ENCODE measurements around the gene TULP4. TPM values are rescaled to one million over a fixed set of nuclear protein-coding genes. Genes with fewer than 3 reads are reported as not detected.

TULP4 gene
- polyA plus RNA-seq, 2 of the 4 experiments (the other 2 are of a cell fraction), result 5.0 to 10.6 TPM

- H3K9me3 ChIP-seq, result no peaks in the 10 kb centered on the region
- H3K4me1 ChIP-seq, result peaks cover 18% of the 10 kb centered on the region
- FAIRE-seq (no peak), ATAC-seq (0 out of 6 replicates have a peak, but pooled peaks of 1 of the 2 experiments have one; percentile 24), DNase-seq (ENCODE audit: low read depth in 1 of 2, low spot score in 1 of 2) (no peak)
- TF ChIP-seq PHF8 (IDR thresholded peaks at IDR 0.05; ENCODE audit: borderline replicate concordance, low read depth), result no peak
- TF ChIP-seq MYC (IDR thresholded peaks at IDR 0.05; ENCODE audit: borderline replicate concordance, low read length), result no peak
- TF ChIP-seq NFE2L2 (conservative IDR thresholded peaks at IDR 0.05; ENCODE audit: low read length), result no peak
- no peak for TF ChIP-seq REST (IDR thresholded peaks at IDR 0.05)
- H3K27ac ChIP-seq, result peak overlapping the region; percentile 19 to 79; a peak in 4 of 6 replicates
- WGBS (ENCODE audit: missing lambda C conversion rate), result 79% methylated on average over 5 of the region's 5 CpGs
- CTCF ChIA-PET, result interaction anchor here (1.2 to 2.4 kb wide), 2 partner anchors 12 to 267 kb away, joined by 4 to 7 read pairs; no protein-coding TSS in a partner anchor
- POLR2A ChIA-PET, result no interaction called here
- no peak overlapping the region for H3K4me3 ChIP-seq
- peak overlapping the region; percentile 35; the same call in 1 of the 3 replicates for H3K4me2 ChIP-seq
Measured at GRCh38 chr6:158487495-158487894, 175.2 kb downstream of the TULP4 start.

GRCh38 chr6:158488065-158488464 is 175.8 kb downstream of the TULP4 start:
- no peak overlapping the region for H3K4me3 ChIP-seq
- H3K4me1 ChIP-seq, result peaks cover 16% of the 10 kb centered on the region
- FAIRE-seq (no peak), DNase-seq (ENCODE audit: low read depth in 1 of 2, low spot score in 1 of 2) (peak; percentile 18 to 36), ATAC-seq (peak; percentile 84 to 91)
- H3K4me2 ChIP-seq, result peak overlapping the region; percentile 35; the same call in 1 of the 3 replicates
- 28% methylated on average over 4 of the region's 4 CpGs for WGBS (ENCODE audit: missing lambda C conversion rate)
- peak overlapping the region; percentile 27 to 79; a peak in 4 of 6 replicates for H3K27ac ChIP-seq
- ChIA-PET POLR2A (no interaction called here), CTCF (interaction anchor here (1.2 to 2.4 kb wide), 3 partner anchors 12 to 267 kb away, joined by 3 to 7 read pairs (median 4); no protein-coding TSS in a partner anchor)
- no peaks in the 10 kb centered on the region for H3K9me3 ChIP-seq
- TF ChIP-seq JUNB (IDR thresholded peaks at IDR 0.05), result peak; percentile 49; the same call in 1 of the 2 replicates
- TF ChIP-seq FOSB (CRISPR knock-in tag; IDR thresholded peaks at IDR 0.05), result no peak
- no peak for TF ChIP-seq HES2 (IDR thresholded peaks at IDR 0.05)
- no peak for TF ChIP-seq JUN (IDR thresholded peaks at IDR 0.05)
- TF ChIP-seq FOSL2 (IDR thresholded peaks at IDR 0.05), result peak; percentile 45; the same call in 1 of the 2 replicates
- no peak for TF ChIP-seq FOSL2 (CRISPR knock-in tag; IDR thresholded peaks at IDR 0.05)

- H3K4me1 ChIP-seq, result peaks cover 16% of the 10 kb centered on the region
- ChIA-PET POLR2A (no interaction called here), CTCF (interaction anchor here (0.6 to 2.4 kb wide), 2 partner anchors 49 to 269 kb away, joined by 3 to 7 read pairs; no protein-coding TSS in a partner anchor)
- H3K9me3 ChIP-seq, result no peaks in the 10 kb centered on the region
- no peak for FAIRE-seq
- 93% methylated on average over 4 of the region's 4 CpGs for whole genome bisulfite sequencing (ENCODE audit: missing lambda C conversion rate)
- DNase-seq (ENCODE audit: low read depth in 1 of 2, low spot score in 1 of 2), result no peak
- H3K4me2 ChIP-seq, result no peak overlapping the region
- H3K4me3 ChIP-seq, result no peak overlapping the region
- no peak for ATAC-seq
- no peak for TF ChIP-seq BCL3 (IDR thresholded peaks at IDR 0.05)
- no peak for TF ChIP-seq CBX2 (IDR thresholded peaks at IDR 0.05; ENCODE audit: borderline replicate concordance, low read depth)
- TF ChIP-seq HOXB5 (CRISPR knock-in tag; IDR thresholded peaks at IDR 0.05), result no peak
- TF ChIP-seq HES2 (IDR thresholded peaks at IDR 0.05), result no peak
- TF ChIP-seq CBX8 (IDR thresholded peaks at IDR 0.05), result no peak
- no peak for TF ChIP-seq NR3C1 (IDR thresholded peaks at IDR 0.05)
- TF ChIP-seq, protein P1, sequence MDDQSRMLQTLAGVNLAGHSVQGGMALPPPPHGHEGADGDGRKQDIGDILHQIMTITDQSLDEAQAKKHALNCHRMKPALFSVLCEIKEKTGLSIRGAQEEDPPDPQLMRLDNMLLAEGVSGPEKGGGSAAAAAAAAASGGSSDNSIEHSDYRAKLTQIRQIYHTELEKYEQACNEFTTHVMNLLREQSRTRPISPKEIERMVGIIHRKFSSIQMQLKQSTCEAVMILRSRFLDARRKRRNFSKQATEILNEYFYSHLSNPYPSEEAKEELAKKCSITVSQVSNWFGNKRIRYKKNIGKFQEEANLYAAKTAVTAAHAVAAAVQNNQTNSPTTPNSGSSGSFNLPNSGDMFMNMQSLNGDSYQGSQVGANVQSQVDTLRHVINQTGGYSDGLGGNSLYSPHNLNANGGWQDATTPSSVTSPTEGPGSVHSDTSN (IDR thresholded peaks at IDR 0.05), result no peak
- no peak for TF ChIP-seq FOSL2 (IDR thresholded peaks at IDR 0.05)
- no peak for TF ChIP-seq FOSL2 (CRISPR knock-in tag; IDR thresholded peaks at IDR 0.05)
- TF ChIP-seq RNF2 (IDR thresholded peaks at IDR 0.05; ENCODE audit: borderline replicate concordance, low read depth), result no peak
- TF ChIP-seq MAFK (IDR thresholded peaks at IDR 0.05; ENCODE audit: partially characterized antibody), result no peak
- no peak for TF ChIP-seq MAX (IDR thresholded peaks at IDR 0.05)
- no peak for TF ChIP-seq JUNB (IDR thresholded peaks at IDR 0.05)
- no peak for TF ChIP-seq RCOR1 (IDR thresholded peaks at IDR 0.05; ENCODE audit: low read depth, low read length)
- no peak for TF ChIP-seq BHLHE40 (IDR thresholded peaks at IDR 0.05; ENCODE audit: low read depth, low read length)
- TF ChIP-seq RAD21 (conservative IDR thresholded peaks at IDR 0.05 in 1 of 2, IDR thresholded peaks at IDR 0.05 in 1 of 2), result no peak
- no peak for TF ChIP-seq TFCP2L1 (CRISPR knock-in tag; IDR thresholded peaks at IDR 0.05)
- TF ChIP-seq RARB (CRISPR knock-in tag; IDR thresholded peaks at IDR 0.05), result no peak
- H3K27ac ChIP-seq, result no peak overlapping the region
Measured at GRCh38 chr6:158489441-158489840, 177.2 kb downstream of the TULP4 start.
